ENCODE data around the gene AFF1. TPM values are rescaled to one million over a fixed set of nuclear protein-coding genes. Genes with fewer than 3 reads are reported as not detected.

AFF1 gene
- total RNA-seq, 2 donors from 2014 or later = 42.8 to 57.0 TPM

DNA sequence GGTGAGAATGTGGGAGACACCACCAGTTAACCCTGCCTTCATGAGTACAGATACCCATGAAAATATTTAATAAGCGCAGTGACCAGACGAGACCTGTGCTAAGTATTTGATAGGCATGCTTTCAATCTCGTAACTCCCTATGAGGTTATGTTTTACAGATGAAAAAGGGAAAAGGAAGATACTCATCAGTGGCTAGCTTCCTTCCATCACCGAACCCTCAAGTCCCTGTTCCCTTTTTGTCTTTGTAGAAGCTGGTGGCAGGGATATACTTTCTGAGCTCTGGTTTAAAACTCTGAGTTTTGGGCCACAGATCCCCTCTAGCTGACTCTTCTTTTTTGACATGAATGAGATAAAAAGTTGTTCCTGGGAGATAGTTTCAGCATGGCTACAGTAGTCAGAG lies 26.3 kb downstream of the AFF1 start:
- Histone ChIP-seq H3K4me1 (peaks cover 61% of the 10 kb centered on the region), H3K4me3 (no peak overlapping the region), H3K9me3 (no peaks in the 10 kb centered on the region), H3K27ac (peak overlapping the region; percentile 7 to 49 (median 26)), H3K36me3 (replicated peaks in 1 of 2; ENCODE audit: insufficient read depth in 1 of 2, low read depth in 2 of 2) (no peaks in the 10 kb centered on the region), H3K27me3 (no peaks in the 10 kb centered on the region)
- intact Hi-C loops (cut with DNase I) = no loop called here
- ATAC-seq (no peak), DNase-seq (no peak)
- WGBS, 2 donors = 61 to 76% methylated on average over 4 of the region's 4 CpGs
- TF ChIP-seq POLR2A (IDR thresholded peaks at IDR 0.05) = no peak
- TF ChIP-seq, protein P1, sequence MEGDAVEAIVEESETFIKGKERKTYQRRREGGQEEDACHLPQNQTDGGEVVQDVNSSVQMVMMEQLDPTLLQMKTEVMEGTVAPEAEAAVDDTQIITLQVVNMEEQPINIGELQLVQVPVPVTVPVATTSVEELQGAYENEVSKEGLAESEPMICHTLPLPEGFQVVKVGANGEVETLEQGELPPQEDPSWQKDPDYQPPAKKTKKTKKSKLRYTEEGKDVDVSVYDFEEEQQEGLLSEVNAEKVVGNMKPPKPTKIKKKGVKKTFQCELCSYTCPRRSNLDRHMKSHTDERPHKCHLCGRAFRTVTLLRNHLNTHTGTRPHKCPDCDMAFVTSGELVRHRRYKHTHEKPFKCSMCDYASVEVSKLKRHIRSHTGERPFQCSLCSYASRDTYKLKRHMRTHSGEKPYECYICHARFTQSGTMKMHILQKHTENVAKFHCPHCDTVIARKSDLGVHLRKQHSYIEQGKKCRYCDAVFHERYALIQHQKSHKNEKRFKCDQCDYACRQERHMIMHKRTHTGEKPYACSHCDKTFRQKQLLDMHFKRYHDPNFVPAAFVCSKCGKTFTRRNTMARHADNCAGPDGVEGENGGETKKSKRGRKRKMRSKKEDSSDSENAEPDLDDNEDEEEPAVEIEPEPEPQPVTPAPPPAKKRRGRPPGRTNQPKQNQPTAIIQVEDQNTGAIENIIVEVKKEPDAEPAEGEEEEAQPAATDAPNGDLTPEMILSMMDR (IDR thresholded peaks at IDR 0.05) = no peak

DNA sequence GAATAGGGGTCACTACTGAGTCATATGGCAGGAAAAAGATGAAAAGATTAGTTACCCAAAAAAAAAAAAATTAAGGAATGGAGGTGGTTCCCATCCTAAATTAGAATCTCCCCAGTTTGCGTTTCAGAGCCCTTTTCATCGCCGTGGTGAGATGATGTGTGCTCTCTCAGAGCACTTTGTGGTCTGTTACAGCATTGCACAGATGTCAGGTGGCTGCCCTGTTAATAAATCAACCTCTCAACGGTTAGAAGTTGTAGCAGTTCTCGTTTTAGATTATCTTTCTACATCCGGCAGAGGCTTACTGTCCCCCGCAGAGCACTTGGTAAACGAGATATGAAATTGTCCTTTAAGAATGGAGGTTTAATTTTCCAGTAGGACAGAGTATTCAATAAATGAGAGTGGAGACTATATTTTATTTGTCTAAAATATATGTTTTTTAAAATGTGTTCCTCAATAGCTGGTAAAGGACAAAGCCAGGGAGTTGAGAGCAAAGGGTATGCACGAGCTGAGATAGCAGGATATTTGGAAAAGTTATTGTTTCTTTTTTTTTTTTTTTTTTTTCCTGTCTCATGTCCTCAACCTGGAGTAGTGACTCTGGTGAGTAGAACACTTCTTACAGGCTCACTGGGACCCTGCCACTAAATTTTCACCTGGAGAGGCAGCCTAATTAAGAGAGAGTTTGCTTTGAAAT lies 26.9 kb downstream of the AFF1 start:
- peak in 1 of 4 donors; percentile 13 for DNase-seq
- no peak for ATAC-seq
- no peaks in the 10 kb centered on the region for H3K36me3 ChIP-seq (replicated peaks in 1 of 2; ENCODE audit: insufficient read depth in 1 of 2, low read depth in 2 of 2)
- peak overlapping the region in 3 of 4 donors; percentile 13 to 49 (median 38) for H3K27ac ChIP-seq
- no peak overlapping the region for H3K4me3 ChIP-seq
- TF ChIP-seq, protein P1 (IDR thresholded peaks at IDR 0.05) = no peak
- TF ChIP-seq POLR2A (IDR thresholded peaks at IDR 0.05) = no peak
- no peaks in the 10 kb centered on the region for H3K9me3 ChIP-seq
- intact Hi-C loops (cut with DNase I) = no loop called here
- 25 to 32% methylated on average over 9 of the region's 9 CpGs for WGBS, 2 donors
- peaks cover 54% of the 10 kb centered on the region for H3K4me1 ChIP-seq
- H3K27me3 ChIP-seq = no peaks in the 10 kb centered on the region

DNA sequence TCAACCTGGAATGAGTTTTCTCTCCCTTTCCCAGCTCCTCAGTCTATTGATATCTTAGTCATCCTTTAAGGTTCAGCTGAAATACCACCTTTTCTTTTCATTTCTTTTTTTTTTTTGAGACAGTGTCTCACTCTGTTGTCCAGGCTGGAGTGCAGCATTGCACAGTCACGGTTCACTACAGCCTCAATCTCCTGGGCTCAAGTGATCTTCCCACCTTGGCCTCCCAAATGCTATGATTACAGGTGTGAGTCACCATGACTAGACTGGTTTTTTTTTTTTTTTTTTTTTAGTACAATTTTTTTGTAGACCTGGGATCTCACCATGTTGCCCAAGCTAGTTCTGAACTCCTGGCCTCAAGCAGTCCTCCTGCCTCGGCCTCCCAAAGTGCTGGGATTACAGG lies 28.9 kb downstream of the AFF1 start:
- 85 to 100% methylated on average over 2 of the region's 2 CpGs for WGBS, 2 donors
- no peak for DNase-seq
- no peaks in the 10 kb centered on the region for H3K9me3 ChIP-seq
- intact Hi-C loops (cut with DNase I) = no loop called here
- no peak overlapping the region for H3K4me3 ChIP-seq
- no peaks in the 10 kb centered on the region for H3K36me3 ChIP-seq (replicated peaks in 1 of 2; ENCODE audit: insufficient read depth in 1 of 2, low read depth in 2 of 2)
- TF ChIP-seq POLR2A (IDR thresholded peaks at IDR 0.05) = no peak
- TF ChIP-seq, protein P1 (IDR thresholded peaks at IDR 0.05) = no peak
- H3K4me1 ChIP-seq = peaks cover 45% of the 10 kb centered on the region
- H3K27ac ChIP-seq = no peak overlapping the region
- ATAC-seq = no peak
- no peaks in the 10 kb centered on the region for H3K27me3 ChIP-seq

DNA sequence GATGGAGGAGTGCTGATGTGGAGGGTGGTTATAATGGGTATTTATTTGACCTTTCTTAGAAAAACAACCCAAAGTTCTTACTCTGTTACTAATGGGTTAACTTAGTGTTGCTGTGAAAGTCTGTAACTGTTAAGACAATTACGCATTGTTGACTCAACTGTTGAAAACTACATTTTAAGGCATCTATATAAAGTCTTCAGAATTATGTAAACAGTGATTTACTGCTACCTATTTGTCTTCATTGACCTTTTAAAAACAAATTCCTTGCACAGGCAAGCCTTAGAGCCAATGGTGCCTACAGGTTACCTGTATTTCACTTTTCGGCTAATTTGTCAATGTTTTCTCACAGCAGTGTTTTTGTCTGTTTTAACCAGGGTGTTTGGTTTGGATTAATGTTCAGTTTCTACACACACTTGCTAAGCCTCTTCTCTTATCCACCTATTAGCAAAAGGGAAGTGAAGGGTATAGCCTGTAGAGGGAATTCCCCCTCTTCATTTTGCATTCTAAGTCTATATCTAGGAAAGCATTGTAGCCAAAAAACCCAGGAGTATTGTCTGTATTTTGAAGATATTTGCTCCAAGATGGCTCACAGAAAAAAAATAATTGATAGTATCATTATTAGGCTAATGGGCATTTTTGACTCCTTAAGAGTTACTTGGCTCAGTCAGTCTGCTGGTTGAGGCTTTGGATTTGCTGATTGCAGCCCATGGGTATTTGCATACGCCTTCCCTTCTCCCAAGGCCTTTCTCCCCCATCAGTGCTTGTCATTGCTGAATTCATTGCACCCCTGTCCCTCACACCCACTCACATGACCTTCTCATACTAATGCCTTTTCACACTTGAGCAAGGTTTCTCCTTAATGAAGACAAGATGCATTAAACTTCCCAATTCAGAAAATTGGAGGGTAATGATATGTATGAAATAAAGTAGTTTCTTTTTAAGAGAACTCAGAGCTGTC lies 30.5 kb downstream of the AFF1 start:
- no peak for DNase-seq
- H3K27me3 ChIP-seq = no peaks in the 10 kb centered on the region

More for the DNA sequence above, 30.5 kb downstream of the AFF1 start:
- Histone ChIP-seq H3K27ac (no peak overlapping the region), H3K4me3 (no peak overlapping the region), H3K36me3 (replicated peaks in 1 of 2; ENCODE audit: insufficient read depth in 1 of 2, low read depth in 2 of 2) (no peaks in the 10 kb centered on the region), H3K9me3 (no peaks in the 10 kb centered on the region), H3K4me1 (peaks cover 38% of the 10 kb centered on the region)
- intact Hi-C loops (cut with DNase I) = no loop called here
- no peak for ATAC-seq
- WGBS, 2 donors = 58 to 60% methylated on average over 3 of the region's 3 CpGs
- no peak for TF ChIP-seq POLR2A (IDR thresholded peaks at IDR 0.05)
- TF ChIP-seq, protein P1 (IDR thresholded peaks at IDR 0.05) = no peak
